ENCODE data around the gene MTMR1.

The MTMR1 gene

DNA sequence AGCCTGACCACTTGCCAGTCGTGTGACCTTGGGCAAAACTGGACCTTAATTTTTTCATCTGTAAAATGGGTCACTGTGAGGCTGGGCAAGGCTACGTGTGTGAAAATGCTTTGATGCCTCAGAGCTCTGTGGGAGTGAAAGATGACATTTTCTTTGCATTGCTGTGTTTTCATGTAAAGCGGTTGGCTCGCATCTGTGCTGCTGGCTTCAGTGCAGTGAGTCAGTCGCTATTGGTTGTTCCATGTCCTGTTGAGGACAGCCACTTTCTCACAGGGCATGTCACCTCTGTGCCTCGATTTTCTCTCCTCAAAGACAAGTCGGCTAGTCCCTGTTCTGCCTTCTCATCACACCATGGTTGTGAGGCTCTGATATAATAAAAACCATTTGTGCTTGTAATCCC is 4.4 kb downstream of the MTMR1 start:
- no peak for DNase-seq

DNA sequence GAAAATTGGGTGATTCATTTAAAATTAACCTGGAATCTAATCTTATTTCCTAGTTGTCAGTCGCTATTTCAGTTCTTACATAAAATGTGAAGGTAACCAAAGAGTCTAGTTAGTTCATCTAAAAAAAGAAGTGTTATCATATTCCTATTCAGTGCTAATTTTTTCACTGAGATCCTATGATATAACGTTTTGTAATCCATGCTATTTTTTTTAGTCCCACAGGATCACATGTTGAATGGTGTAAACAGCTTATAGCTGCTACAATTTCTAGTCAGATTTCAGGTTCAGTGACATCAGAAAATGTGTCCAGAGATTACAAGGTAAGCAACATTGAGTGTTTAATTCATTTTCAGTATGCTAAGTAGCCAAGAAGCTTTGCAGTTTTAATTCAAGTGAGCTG is 5.8 kb downstream of the MTMR1 start:
- no peak for DNase-seq

DNA sequence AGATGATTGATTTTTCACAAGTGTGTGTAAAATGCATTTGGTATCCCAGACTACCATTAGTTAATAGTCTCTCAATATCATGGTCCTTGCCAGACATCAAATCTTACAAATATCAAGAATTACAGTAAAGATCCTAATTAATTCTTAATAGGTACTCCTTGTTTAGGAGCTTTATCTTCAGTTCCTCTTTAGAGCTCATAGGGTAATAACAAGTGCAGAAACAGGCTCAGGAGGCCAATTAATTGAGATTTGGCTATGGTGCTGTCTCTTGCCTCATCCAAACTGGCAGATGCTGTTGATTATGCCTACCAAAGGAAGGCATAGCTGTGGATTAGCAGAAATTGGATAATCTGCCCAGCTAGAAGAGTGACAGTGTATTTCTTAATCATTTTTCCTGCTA is 6.9 kb downstream of the MTMR1 start:
- no peak for DNase-seq

DNA sequence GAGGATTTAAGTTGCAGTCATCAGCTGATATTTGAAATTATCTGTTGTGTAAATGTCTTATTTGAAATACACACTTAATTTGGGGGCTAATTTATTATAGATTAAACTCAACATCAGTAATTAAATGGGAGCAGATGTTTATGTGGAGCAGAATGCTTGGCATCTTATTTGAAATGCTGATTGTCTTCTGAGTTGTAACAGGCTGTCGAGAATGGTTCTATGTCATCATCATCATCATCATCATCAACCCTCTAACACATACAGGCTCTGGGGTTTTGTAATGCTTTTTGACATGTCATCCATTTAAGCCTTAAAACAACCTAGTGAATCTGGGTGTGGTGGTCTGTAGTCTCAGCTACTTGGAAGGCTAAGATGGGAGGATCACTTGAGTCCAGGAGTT is 8.2 kb downstream of the MTMR1 start:
- DNase-seq, result no peak

DNA sequence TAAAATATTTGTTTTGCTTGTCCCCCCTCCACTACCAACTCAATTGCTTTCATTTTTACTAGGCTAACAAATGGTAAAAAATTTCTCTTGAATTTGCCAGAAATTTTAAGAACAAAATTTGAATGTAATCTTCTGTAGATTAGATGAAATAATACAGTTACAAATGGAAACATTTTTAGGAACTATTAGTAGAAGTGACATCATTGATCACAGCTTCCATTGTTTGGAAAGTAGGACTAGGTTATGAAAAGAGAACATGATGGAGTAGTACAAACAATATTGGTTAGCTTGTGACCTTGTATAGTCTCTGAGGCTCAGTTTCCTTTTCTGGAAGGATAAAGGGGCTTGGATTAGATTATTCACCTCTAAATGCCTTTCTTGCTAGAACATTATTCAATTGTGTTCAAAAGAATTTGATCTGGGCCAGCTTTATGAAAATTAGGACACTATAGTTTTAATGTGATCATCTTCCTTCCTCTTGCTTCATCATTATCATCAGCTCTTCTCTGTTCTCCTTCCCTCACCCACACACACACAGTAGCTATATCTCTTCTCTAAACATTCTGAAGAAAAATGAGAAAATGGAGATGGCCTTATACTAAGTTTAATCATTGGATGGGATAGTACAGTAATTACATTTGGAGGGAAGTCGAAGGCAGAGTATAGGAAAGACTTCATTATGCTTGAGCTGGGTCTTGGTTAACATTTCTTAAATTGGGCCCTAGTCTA is 9.9 kb downstream of the MTMR1 start:
- DNase-seq, result no peak

DNA sequence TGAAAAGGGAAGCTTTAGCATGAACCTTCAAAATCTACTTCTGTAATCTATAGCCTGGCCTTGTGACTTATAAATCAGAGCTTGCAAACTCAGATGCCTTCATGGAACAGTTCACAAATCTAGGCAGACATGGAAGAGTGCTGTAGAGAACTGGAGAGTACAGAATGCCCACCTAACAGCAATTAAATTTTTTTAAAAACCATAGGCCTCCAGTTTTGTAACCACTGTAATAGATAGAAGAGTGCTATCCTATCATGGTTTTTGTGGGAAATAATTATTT is 10.4 kb downstream of the MTMR1 start:
- DNase-seq, result no peak

DNA sequence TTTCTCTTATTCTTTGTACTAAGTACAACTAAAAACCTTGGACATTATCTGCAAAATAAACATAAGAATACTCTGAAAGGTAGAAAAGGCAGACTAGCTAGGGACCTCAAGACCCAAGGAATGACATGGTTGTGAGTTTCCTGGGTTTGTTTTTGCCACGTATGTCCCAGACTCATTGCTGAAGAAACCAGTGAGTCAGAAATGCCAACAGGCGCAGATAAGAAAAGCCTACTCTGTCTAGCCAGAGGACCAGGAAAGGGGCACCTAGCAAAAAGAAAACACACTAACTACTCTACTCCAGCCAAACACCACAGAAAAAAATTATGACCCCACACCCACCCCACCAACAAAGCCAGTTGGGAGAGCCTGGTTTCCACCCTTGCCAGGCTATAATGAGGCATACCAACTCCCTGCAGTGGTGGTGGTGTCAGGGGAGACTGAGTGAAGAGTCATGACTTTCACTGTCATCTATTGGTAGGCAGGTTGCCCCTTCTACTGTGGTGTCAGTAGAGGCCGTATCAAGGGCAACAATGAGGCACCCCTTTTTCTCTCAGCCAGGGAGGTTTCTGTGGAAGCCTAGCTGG is 10.9 kb downstream of the MTMR1 start:
- DNase-seq, result no peak

DNA sequence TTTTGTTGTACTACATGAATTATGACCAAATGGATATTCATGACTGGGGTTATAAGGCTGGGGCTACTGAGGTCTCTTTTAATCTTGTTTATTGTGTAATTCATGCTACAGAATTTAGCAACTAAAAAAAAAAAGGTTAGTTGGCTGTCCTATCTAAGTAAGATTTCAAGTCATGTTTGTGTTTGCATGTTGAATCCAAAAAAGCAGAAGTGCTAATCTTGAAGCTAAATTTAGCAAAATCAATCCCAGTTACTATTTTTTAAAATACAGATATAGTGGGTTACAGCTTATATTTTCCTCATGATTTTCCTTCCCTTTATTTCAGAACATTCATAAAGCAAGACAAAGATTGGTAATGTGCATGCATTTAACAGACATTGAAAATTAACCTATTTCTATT is 19.4 kb downstream of the MTMR1 start:
- no peak for DNase-seq

DNA sequence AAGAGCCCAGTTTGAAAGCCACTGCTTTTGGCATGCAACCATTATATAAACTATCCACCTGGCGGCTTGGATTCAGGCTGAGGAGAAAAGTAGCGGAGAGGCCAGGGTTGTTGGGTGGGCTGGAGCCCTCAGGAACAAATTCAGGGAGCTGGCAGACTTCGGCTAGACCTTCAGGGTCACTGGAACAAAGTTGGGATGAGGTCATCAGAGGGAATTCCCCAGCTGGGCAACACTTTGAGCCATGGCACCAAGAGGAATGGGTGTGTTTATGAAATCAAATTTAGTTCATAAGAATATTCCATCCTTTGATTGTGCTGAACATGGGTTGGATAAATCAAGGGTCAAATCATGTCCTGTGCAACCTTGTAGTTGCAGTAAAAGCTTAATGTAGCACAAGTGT is 22.0 kb downstream of the MTMR1 start:
- no peak for DNase-seq

DNA sequence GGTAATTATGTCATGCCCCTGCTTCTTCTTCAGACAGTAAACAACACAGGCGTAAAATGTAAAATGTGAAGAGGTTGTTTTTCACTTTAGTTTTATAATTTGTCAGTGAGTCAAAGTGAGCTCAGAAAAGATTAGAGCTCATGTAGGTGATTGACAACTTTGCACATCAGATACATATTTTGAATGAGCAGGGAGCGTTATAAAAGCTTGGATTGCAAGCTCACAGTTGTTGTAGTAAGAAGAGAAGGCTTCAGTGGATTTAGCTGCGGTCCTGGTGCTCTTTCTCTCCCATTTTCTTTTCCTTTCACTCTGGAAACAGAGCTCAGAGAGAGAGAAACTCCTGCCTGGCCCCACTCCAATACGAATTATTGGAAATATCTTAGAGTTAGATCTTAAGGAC is 26.4 kb downstream of the MTMR1 start:
- DNase-seq, result no peak

DNA sequence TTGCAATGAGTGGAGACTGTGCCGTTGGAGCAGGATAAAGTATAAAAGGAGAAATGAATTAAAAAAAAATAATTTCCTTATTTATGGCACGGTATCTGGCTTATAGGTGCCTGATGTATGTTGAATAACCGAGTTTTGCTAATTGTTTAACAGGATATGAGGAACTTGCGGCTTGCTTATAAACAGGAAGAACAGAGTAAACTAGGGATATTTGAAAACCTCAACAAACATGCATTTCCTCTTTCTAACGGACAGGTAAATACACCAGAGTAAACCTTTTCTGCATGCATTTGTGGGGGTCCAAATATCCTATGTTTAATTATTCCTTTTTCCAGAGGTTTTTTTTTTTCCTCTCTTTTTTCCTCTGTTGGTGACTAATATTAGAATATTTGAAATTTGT is 36.8 kb downstream of the MTMR1 start:
- DNase-seq, result no peak

DNA sequence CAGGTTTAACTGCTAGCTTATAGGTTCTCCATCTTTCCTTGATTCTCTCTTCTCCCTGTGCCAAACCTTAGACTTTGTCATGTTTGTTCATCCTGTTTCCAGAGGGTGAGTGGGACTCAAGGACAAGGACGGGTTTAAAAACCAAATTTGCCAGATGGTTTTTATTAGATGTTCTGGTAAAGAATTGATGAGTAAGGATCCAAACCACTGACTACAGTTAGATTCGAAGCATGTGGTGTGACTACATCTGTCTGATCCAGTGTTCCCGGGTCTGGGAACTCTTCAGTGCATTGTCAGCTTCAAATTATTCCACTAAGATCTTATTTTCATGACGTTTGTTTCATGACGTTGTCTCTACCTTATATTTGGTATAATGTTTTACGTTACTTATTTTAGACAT is 37.5 kb downstream of the MTMR1 start:
- DNase-seq, result no peak

DNA sequence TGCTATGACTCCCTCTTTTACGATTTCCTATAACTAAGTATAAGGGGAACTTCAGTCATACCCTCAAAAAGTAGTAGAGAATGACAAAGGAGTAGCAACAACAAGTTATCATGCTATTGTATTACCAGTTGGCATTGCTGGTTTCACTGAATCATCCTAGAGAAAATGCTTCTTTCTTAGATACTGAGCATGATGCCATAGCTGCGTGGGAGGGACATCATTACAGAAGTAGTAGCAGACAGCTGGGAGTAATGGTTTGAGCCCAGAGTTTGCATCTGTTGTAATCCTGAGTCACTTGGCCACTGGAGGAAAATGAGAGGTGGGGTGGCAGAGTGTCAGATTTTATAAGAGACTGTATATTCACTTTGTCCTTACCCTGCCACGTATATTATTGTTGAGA is 38.6 kb downstream of the MTMR1 start:
- DNase-seq, result no peak

DNA sequence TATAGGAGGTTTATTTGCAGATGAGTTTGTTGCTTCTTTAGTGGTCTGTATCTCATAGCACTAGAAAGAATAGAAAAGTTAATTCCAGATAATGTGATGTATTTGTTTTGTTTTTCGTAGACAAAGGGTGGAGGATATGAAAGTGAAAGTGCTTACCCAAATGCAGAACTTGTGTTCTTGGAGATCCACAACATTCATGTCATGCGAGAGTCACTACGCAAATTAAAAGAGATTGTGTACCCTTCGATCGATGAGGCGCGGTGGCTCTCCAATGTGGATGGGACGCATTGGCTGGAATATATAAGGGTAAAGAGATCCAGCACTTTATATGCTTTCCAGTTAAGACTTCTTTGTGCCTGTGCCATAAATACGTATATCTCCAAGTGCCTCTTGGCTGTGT is 43.3 kb downstream of the MTMR1 start:
- no peak for DNase-seq

DNA sequence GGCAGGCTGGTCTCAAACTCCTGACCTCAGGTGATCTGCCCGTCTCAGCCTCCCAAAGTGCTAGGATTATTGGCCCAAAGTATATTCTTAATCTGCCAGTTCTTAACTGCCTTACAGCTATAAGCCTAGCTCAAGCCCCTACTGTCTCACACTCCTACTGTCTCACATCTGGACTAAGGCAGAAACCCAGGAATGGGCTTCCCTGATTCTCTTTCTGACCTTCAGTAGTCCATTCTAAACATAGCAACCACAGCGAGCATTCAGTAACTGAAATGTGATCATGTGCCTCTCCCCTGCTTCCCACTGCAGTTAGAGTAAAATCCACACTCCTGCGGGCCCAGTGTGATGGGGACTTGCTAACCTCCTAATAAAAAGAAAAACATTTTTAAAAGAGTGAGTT is 58.9 kb downstream of the MTMR1 start:
- DNase-seq, result no peak

DNA sequence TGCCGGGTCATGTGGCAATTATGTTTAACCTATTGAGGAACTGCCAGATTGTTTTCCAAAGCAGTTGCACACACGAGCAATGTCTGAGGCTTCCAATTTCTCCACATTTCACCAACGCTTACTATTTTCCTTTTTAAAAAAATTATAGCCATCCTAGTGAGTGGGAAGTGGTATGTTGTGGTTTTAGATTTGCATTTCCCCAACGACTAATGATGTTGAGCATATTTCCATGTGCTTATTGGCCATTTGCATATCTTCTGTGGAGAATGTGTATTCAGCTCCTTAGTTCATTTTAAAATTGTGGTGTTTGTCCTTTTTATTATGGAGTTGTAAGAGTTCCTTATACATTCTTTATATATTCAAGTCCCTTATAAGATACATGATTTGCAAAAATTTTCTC is 60.2 kb downstream of the MTMR1 start:
- DNase-seq, result no peak

DNA sequence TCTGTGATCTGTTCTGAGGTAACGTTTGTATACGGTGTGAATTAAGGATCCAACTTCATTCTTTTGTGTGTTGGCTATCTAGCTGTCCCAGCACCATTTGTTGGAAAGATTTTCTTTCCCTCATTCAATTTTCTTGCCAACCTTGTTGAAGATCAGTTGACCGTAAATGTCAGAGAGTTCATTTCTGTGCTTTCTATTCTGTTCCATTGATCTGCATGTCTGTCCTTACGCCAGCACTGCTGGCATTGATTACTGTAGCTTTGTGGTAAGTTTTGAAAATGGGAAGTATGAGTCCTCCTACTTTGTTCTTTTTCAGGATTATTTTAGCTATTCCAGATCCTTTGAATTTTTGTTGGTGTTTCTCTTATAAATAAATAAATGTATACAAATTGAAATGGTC is 60.8 kb downstream of the MTMR1 start:
- DNase-seq, result no peak

DNA sequence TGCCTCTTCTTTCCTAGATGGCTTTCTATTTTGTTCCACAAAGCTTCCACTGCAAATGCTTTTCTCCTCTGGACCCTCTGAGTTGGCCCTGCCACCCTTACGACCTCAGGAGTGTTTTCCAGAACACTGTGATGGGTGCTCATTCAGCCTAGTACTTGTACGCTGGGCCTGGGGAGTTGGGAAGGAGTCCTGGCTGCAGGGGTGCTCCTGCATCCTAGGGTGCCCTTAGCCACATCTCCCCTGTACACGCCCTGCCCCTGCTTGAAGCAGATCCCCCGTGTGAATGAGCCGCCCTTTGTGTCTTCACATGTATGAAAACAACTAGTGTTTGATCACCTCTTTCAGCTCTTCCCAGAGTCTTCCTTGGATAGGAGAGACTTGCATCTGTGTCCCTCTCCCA is 64.2 kb downstream of the MTMR1 start:
- no peak for DNase-seq

DNA sequence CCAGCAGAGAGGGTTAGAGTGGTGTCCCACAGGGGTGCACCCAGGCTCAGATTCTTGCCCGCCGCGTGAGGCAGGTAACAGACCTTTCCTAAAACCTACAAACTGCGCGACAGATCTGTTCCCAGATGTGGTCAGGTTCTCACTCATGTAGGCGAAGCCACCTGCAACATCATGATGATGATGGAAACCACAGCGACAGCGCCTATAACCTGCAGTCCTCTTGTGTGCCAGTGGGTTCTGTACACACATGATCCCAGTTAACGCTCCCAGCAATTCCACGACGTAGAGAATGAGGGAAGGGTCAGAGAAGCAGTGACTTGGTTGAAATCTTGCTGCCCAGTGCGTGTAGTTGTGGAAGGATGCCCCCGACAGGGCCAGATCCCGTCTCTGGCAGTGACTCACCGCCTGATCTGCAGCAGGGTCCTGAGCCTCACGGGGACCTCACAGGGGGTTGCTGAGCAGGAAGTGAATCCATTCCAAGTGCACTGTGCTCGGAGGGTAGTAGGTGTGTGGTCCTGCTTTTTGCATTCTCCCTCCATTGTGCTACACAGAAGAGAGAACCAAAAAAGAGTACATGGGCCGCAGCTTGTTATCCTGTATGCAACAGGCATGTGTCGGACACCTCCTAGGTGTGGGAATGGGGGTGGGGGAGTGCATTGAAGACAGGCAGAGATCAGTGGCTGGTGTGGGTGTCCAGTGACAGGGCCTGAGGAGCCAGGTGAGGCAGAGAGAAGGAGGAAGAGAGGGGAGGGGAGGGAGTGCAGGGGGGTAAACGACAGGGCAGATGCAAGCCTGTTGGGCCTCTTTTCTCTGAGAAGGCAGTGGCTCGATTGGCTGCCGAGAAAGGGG is 66.6 kb downstream of the MTMR1 start:
- no peak for DNase-seq

DNA sequence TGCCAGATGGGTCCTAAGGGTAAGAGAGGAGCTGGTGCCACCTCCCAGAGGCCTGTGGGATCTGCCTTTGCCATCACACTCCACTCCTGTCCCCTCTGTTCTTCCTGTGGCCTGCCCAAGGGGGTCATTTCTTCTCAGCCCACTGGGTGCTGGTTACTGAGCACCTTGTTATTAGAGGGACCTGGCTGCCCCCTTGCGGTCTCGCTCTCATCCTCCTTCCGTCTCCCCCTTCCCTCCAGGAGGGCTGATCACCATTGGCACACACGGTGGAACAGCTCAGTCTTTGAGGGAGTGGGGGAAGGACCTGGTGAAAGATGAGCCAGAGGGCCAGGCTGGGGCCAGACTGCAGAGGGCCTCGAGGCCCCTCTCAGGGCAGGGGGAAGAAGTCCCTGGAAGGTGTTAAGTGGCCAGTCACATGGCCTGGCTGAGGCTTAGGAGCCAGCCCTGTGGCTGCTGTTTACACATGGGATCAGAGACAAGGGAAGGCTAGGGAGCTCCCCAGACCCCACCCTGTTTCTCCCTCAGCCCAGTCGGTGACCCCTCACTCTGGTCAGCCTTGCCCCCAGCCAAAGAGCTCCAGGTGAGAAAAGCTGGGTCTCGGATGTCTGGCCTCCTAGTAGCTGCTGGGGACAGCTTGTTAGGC is 68.1 kb downstream of the MTMR1 start:
- no peak for DNase-seq

DNA sequence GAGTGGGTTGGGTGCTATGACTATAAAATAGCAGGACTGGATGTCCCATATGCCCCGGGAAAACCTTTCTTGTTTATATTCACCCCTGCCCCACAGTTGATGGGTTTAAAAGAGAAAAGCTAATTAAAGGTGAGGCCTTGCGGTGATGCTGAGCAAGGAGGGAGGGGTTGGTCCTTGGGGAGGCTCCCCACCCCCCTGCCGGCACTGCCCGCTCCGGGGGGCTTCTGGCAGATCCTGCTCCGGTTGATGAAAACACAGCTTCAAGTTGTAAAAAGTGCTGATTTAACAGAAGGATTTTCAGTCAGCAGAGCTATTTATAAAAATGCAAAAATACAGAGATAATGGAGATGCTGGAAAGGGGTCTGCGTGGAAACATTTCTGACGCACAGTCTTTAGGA is 68.6 kb downstream of the MTMR1 start:
- DNase-seq, result no peak

DNA sequence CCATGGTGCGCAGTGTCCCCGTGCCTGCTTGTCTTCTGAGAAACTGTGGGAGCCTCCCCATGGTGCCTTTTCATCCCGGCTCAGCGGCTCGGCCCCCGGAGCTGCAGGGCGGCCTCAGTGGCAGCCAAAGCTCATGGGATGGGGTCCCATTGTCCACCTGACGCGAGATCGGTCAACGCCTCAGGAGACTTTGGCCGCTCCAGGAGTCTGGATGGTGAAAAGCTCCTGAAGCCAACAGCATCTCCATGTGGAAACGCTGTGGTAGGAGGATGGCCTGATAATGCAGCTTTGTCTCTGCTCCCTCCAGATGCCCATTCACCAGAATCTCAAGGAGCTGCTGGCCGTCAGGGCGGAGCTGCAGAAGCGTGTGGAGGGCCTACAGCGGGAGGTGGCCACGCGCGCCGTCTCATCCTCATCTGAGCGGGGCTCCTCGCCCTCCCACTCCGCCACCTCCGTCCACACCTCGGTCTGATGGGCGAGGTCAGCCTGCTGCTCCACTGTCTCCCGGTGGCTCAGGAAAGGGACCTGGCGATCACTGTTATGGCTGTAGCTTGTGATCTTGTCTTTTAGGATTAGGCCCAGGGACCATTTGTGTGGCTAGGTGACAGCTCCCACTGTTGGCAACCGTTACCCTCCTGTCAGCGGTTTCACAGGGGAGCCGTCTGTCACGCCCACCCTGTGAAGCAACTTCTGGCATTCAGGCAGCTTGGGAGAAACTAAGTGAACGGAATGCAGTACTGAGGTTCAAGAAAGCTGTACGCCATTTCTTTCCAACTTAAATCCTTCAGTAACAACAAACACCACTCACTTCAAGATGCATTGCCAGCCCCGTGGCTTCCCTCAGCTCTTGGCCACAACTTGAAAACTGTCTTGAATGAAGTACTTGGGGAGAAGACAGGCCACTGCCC is 69.3 kb downstream of the MTMR1 start:
- DNase-seq, result no peak

DNA sequence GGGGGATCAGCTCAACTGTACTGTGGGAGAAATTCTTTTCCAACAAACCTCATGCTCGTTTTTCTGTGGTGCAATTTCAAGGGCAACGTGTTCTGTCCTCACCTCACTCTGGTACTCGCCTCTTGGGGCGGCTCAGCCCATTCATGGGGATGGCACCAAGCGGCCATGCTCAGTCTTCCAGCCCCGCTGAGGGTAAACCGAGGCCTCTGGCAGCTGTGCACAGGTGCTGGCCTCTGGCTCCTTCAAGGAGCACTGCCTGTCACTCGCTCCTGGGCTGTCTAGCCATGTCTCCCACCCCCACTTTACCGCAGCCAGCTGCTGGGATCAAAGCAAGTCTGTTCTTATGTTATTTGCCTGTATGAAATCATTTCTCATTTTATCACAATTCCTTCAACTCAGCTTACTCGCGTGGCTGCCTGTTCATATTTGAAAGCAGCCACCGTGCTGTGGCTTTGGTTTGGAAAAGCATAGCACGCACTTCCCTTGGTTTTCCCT is 70.2 kb downstream of the MTMR1 start:
- no peak for DNase-seq
